HCT116 (cell line): ENCODE data around the gene ADPRS. TPM values are rescaled to one million over a fixed set of nuclear protein-coding genes. Genes with fewer than 3 reads are reported as not detected.

ENCODE experiments used
- ATAC-seq: fragments of 200-7000 bp; cut with Tn5 transposase; 2 replicates; pipeline ENCODE4 v1.9.1; 2020; ENCODE audit warnings: mild to moderate bottlenecking, moderate library complexity
- BruUV-seq: library from RNA; stranded (reverse); fragments of 400-500 nt; replicated peaks from 2 replicates; lab custom pipeline; 2021; lab: Mats Ljungman, UMichigan
- CTCF ChIA-PET: fragments of 300-600 bp; sonication (Branson Sonifier 250); formaldehyde crosslinking; loops from one replicate; lab custom pipeline; 2021; ENCODE audit warnings: antibody characterized with exemption; lab: Charles Lee
- POLR2A ChIA-PET: fragments of 300-600, 350-600 bp; sonication (Branson Sonifier 250); formaldehyde crosslinking; loops from one replicate; lab custom pipeline; 2021; ENCODE audit warnings: antibody characterized with exemption; lab: Charles Lee
- RAD21 ChIA-PET, 2 experiments: fragments of 300-600 bp; sonication (Branson Sonifier 250); formaldehyde crosslinking; loops; one replicate each; lab custom pipeline; 2023; ENCODE audit warnings: low total read pairs in 2 of 2; ENCODE audit not compliant: uncharacterized antibody in 2 of 2, unreplicated experiment in 2 of 2, low non-redundant PET in 1 of 2; lab: Charles Lee
- DNase-seq: peaks from one replicate; pipeline ENCODE4 v3.0.0-alpha.2; 2010; ENCODE audit warnings: low read depth, low spot score
- H2AFZ ChIP-seq: fragments of 200-600 bp; shearing (Covaris generic), sonication (generic); 2 replicates; pipeline ENCODE4 v1.6.1; 2017; ENCODE audit warnings: low read depth, mixed run types, mixed read lengths, antibody characterized with exemption, low read length; ENCODE audit not compliant: poor library complexity, severe bottlenecking
- H3K27ac ChIP-seq: 2 replicates; pipeline ENCODE4 v1.5.1; 2012; ENCODE audit warnings: low read depth, low read length
- H3K27me3 ChIP-seq: fragments of 200-600 bp; sonication (generic); 2 replicates; pipeline ENCODE4 v1.6.1; 2016; ENCODE audit warnings: mixed run types, low read length, mixed read lengths; ENCODE audit not compliant: insufficient read depth
- H3K36me3 ChIP-seq, 2 experiments: fragments of 200-500 bp in 1 of 2; fragments of 200-600 bp in 1 of 2; sonication (Bioruptor generic) in 1 of 2; sonication (generic) in 1 of 2; 2 replicates each; pipeline versions ENCODE4 v1.5.1 to v1.6.1; 2014 to 2016; ENCODE audit warnings: low read length in 2 of 2, inconsistent platforms in 1 of 2, mixed read lengths in 1 of 2, mixed run types in 1 of 2; ENCODE audit not compliant: insufficient read depth in 2 of 2, control insufficient read depth in 1 of 2
- H3K4me1 ChIP-seq, 2 experiments: fragments of 200-600 bp in 1 of 2; sonication (generic) in 1 of 2; 2 replicates each; pipeline versions ENCODE4 v1.5.1 to v1.6.1; 2012 to 2017; ENCODE audit warnings: low read length in 2 of 2, inconsistent platforms in 1 of 2, mild to moderate bottlenecking in 1 of 2, mixed read lengths in 1 of 2, mixed run types in 1 of 2, moderate library complexity in 1 of 2; ENCODE audit not compliant: insufficient read depth in 2 of 2, control insufficient read depth in 1 of 2
- H3K4me2 ChIP-seq: fragments of 200-600 bp; sonication (generic); 2 replicates; pipeline ENCODE4 v1.6.1; 2017; ENCODE audit warnings: mixed run types, low read length, mixed read lengths
- H3K4me3 ChIP-seq, 2 experiments: fragments of 200-600 bp in 1 of 2; sonication (generic) in 1 of 2; replicated peaks in 1 of 2; 2 replicates each; pipeline ENCODE4 v1.5.1; 2011 to 2016; ENCODE audit warnings: low read length in 2 of 2, control low read depth in 1 of 2, low read depth in 1 of 2, mild to moderate bottlenecking in 1 of 2, mixed read lengths in 1 of 2, mixed run types in 1 of 2
- H3K79me2 ChIP-seq: fragments of 200-600 bp; sonication (generic); 2 replicates; pipeline ENCODE4 v1.6.1; 2017; ENCODE audit warnings: mild to moderate bottlenecking, mixed run types, low read length, moderate library complexity, mixed read lengths; ENCODE audit not compliant: insufficient read depth
- H3K9ac ChIP-seq: fragments of 200-600 bp; sonication (generic); 2 replicates; pipeline ENCODE4 v1.6.1; 2016; ENCODE audit warnings: low read length, mixed read lengths
- H3K9me2 ChIP-seq: fragments of 200-600 bp; sonication (generic), shearing (Covaris generic); 2 replicates; pipeline ENCODE4 v1.6.1; 2017; ENCODE audit warnings: mixed run types, mild to moderate bottlenecking, moderate library complexity; ENCODE audit not compliant: insufficient read depth
- H3K9me3 ChIP-seq, 2 experiments: fragments of 200-500 bp in 1 of 2; fragments of 200-600 bp in 1 of 2; sonication (Bioruptor generic) in 1 of 2; sonication (generic) in 1 of 2; 2 replicates each; pipeline ENCODE4 v1.6.1; 2014 to 2017; ENCODE audit warnings: low read length in 2 of 2, mixed read lengths in 2 of 2, inconsistent platforms in 1 of 2, low read depth in 1 of 2, mild to moderate bottlenecking in 1 of 2, mixed run types in 1 of 2, moderate library complexity in 1 of 2; ENCODE audit not compliant: control insufficient read depth in 1 of 2, insufficient read depth in 1 of 2
- H4K20me1 ChIP-seq: fragments of 200-600 bp; sonication (generic), shearing (Covaris generic); 2 replicates; pipeline ENCODE4 v1.6.1; 2017; ENCODE audit warnings: mixed run types, mild to moderate bottlenecking, moderate library complexity; ENCODE audit not compliant: insufficient read depth
- ATF3 ChIP-seq: IDR thresholded peaks from 2 replicates; pipeline ENCODE4 v1.6.1; 2012
- CBX3 ChIP-seq: IDR thresholded peaks from 2 replicates; pipeline ENCODE4 v1.6.1; 2012; ENCODE audit warnings: low read depth
- EZH2 ChIP-seq: fragments of 200-600 bp; sonication (generic); IDR thresholded peaks from 2 replicates; pipeline ENCODE4 v1.6.1; 2017; ENCODE audit warnings: antibody characterized with exemption, mixed run types
- EZH2phosphoT487 ChIP-seq: fragments of 200-600 bp; IDR thresholded peaks from 2 replicates; pipeline ENCODE4 v1.6.1; 2018; ENCODE audit warnings: antibody characterized with exemption, borderline replicate concordance
- FOSL1 ChIP-seq: IDR thresholded peaks from 2 replicates; pipeline ENCODE4 v1.6.1; 2012; ENCODE audit warnings: low read depth
- MAX ChIP-seq: IDR thresholded peaks from 2 replicates; pipeline ENCODE4 v1.6.1; 2012
- POLR2A ChIP-seq: IDR thresholded peaks from 2 replicates; pipeline ENCODE4 v1.7.0; 2011; ENCODE audit warnings: borderline replicate concordance; ENCODE audit not compliant: insufficient read depth, insufficient read length; ENCODE audit errors: extremely low read depth
- REST ChIP-seq: IDR thresholded peaks from 2 replicates; pipeline ENCODE4 v1.6.1; 2012; ENCODE audit warnings: low read depth
- SIN3A ChIP-seq: IDR thresholded peaks from 2 replicates; pipeline ENCODE4 v1.6.1; 2012; ENCODE audit warnings: low read depth
- SP1 ChIP-seq: IDR thresholded peaks from 2 replicates; pipeline ENCODE4 v1.6.1; 2012; ENCODE audit warnings: low read depth
- SRF ChIP-seq: IDR thresholded peaks from 2 replicates; pipeline ENCODE4 v1.6.1; 2012; ENCODE audit warnings: low read depth
- ZBTB33 ChIP-seq: IDR thresholded peaks from 2 replicates; pipeline ENCODE4 v1.6.1; 2011; ENCODE audit warnings: mild to moderate bottlenecking, low read length, moderate library complexity; ENCODE audit not compliant: insufficient replicate concordance; ENCODE audit errors: extremely low read depth
- ZFX ChIP-seq: fragments of 450-650 bp; IDR thresholded peaks from 2 replicates; pipeline ENCODE4 v1.6.1; 2017
- intact Hi-C: fragments of 100-400 bp; cut with micrococcal nuclease; formaldehyde crosslinking; loops from 2 replicates; pipeline ENCODE4 v1.10.0; 2022
- total RNA-seq: library from RNA; stranded (reverse); gene quantifications from one replicate; pipeline ENCODE4 v1.2.1, GENCODE V29; 2021; ENCODE audit not compliant: unreplicated experiment

The ADPRS gene
- total RNA-seq, 1 experiment from 2014 or later = 28.2 TPM

GRCh38 chr1:36093929-36094328 is 5.2 kb downstream of the ADPRS start:
- H3K4me2 ChIP-seq = no peak overlapping the region
- DNase-seq (no peak), ATAC-seq (no peak)
- peaks cover 0 to 19% of the 10 kb centered on the region in 2 experiments; a peak in 2 of 4 replicates for H3K4me1 ChIP-seq
- no peak for TF ChIP-seq ZBTB33
- TF ChIP-seq ATF3 = no peak
- TF ChIP-seq SRF = no peak
- no peak for TF ChIP-seq POLR2A
- TF ChIP-seq REST = no peak
- no peak for TF ChIP-seq CBX3
- no peak for TF ChIP-seq MAX
- no peak for TF ChIP-seq SP1
- TF ChIP-seq EZH2 = no peak
- no peak for TF ChIP-seq EZH2phosphoT487
- TF ChIP-seq ZFX = no peak
- TF ChIP-seq FOSL1 = no peak
- TF ChIP-seq SIN3A = no peak
- no peaks in the 10 kb centered on the region for H3K9me2 ChIP-seq
- BruUV-seq = no TSS peak
- H3K27me3 ChIP-seq = no peaks in the 10 kb centered on the region
- ChIA-PET RAD21 (no interaction called here), CTCF (interaction anchor here (3.9 kb wide), 1 partner anchor 41 kb away, joined by 31 read pairs; no protein-coding TSS in a partner anchor), POLR2A (no interaction called here)
- H3K4me3 ChIP-seq = no peak overlapping the region
- H3K9me3 ChIP-seq = no peaks in the 10 kb centered on the region
- intact Hi-C loops = no loop called here
- no peaks in the 10 kb centered on the region for H4K20me1 ChIP-seq
- no peak overlapping the region for H3K27ac ChIP-seq
- no peak overlapping the region for H2AFZ ChIP-seq
- peaks cover 26 to 31% of the 10 kb centered on the region in 2 experiments; a peak in 3 of 4 replicates for H3K36me3 ChIP-seq
- H3K9ac ChIP-seq = no peak overlapping the region
- peaks cover 26% of the 10 kb centered on the region for H3K79me2 ChIP-seq
